GM12801 (cell line): ENCODE results near the gene ENTPD8.

Experiments used
- TF ChIP-seq, protein P1 (sequence below): IDR thresholded peaks from one replicate; pipeline ENCODE4 v1.5.1; 2011; ENCODE audit warnings: control low read depth; ENCODE audit not compliant: insufficient read length; ENCODE audit errors: extremely low read depth

Gene ENTPD8

DNA sequence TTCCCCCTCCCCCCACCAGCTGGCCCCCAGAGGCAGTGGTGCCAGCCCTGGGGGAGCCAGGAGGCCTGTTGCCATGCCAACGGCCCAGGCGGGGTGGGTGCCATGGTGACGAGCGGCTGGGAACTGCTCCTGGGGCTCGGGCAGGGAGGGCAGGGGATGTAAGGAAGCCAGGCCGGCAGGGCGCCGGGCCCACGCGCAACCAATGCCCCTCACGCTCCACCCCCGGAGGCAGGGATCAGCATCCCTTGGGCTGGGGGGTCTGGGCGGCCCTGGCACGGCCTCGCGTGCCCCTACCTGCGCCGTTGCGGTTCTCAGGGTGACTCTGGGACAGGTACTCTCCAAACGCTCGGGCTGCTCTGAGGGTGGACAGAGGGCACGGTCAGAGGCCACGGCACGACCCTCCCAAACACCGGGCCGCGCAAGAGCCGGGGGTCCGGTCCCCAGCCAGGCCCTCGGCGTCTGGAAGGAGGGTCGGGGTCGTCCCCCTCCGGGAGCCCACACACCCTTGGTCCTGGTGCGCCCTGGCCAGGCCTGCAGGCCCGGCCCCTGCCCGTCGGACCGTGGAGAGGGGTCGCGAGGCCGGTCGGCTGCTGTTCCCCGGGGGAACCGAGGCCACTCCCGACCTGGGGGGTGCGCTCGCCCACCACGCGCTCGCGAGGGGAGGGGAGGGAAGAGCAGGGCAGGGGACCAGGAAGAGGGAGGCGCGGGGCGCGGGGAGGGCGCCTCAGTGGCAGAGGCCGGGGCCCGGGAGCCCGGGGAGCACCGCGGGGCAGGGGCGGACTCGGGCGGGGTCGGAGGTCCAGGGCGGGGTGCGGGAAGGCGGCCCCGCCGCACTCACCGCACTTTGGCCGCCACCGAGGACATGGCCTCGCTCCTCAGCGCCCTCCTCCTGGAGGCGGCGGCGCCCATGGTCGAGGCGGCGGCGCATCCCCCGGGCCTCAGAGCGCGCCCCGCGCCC is 17.3 kb upstream of the ENTPD8 start:
- TF ChIP-seq, protein P1, sequence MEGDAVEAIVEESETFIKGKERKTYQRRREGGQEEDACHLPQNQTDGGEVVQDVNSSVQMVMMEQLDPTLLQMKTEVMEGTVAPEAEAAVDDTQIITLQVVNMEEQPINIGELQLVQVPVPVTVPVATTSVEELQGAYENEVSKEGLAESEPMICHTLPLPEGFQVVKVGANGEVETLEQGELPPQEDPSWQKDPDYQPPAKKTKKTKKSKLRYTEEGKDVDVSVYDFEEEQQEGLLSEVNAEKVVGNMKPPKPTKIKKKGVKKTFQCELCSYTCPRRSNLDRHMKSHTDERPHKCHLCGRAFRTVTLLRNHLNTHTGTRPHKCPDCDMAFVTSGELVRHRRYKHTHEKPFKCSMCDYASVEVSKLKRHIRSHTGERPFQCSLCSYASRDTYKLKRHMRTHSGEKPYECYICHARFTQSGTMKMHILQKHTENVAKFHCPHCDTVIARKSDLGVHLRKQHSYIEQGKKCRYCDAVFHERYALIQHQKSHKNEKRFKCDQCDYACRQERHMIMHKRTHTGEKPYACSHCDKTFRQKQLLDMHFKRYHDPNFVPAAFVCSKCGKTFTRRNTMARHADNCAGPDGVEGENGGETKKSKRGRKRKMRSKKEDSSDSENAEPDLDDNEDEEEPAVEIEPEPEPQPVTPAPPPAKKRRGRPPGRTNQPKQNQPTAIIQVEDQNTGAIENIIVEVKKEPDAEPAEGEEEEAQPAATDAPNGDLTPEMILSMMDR, result no peak

DNA sequence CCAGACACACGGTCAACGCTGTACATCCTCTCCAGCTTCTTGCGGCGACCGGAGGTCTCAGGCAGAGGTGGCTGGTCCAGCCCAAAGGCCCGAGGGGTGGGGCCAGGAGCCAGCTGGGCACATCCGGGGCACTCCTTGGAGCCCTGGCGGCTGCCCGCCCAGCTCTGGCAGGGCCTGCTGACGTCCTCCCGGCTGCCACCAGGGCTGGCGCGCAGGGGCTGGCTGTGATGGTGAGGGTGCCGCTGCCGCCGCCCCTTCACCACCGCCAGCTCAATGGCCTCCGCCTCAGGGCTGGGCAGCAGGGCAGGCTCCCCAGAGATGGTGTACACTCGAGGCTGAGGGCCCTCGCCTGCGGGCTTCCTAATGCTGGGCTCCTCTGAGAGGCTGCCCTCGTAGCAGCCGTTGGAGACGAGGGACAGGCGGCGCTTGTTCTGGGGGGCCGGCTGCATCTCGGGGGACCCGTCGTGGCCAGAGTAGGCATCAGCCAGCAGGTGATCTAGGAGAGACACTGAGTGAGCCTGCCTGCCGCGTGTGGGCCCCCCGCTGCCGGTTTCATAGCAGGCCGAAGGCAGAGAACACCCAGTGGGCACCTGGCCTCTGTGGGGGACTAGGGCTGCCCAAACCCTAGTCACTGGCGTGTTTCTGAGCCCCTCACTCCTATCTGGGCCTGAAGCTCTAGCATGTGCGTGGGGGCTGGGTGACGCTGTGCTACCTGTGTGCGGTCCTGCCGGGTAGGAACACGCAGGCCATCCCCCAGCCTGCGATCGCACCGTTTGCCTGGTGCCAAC is 16.4 kb upstream of the ENTPD8 start:
- TF ChIP-seq, protein P1, result no peak

GRCh38 chr9:137456864-137457405 is 15.8 kb upstream of the ENTPD8 start:
- TF ChIP-seq, protein P1, result no peak

DNA sequence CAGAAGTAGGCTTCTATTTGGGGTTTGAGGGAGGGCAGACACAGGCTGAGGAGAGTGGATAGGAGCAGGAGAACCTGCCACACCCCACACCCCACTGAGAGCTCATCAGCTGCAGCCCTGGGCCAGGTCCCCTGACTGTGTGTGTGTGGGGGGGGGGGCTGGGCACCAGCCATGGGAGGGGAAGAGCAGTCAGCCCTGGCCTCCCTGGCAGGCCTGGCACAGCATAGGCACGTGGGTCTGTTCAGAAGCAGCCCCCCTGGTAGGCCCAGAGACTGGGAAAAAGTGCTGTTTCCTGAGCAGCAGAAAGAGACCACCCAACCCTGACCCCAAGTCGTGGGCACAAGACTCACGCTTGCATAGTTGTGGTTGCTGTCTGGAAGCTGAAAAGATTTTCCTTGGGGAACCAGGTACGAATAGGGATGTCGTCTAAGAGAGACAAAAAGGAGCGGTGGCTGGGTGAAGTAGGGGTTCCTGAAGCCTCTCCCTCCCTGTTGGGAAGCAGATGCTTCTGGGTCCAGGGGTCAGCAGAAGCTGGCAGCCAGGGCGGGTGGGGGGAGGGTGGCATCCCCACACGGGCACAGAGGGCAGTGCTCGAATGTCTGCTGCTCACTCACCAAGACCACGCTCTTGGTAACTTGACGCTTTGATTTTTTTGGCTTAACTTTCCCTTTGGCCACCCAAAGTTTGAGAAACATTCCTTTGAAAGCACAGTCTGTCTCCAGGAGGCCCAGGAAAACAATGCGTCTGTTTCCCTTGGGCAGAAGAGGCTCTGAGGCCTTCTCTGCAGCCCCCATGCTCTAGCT is 15.1 kb upstream of the ENTPD8 start:
- TF ChIP-seq, protein P1, result no peak

DNA sequence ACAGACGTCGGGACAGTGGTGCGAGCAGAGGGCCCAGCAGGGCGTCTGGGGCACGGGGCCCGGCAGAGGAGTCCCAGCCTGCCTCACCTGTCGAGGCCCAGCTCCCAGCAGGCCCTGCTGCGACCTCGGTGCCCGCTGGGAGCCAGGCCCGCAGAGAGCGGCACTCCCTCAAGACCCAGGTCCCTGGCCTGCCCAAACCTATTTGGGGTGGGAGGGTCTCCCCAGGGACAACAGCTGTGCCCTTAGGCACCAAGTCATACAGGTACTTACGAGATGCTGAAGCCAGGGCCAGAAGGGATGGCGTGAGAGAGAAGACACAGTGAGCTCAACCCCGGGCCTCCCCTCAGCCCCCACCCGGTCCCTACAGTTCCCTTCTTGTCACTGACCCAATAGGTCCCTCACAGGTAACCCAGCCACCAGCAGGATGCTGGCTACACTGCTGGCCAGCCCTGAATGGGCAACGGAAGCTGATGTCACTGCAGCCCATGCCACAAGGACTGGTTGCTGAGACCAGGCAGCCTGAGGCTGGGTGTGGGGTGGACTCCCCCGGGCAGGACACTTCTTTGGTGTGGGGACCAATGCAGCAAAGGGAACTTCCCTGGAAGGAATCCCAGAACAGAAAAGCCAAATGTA is 14.3 kb upstream of the ENTPD8 start:
- TF ChIP-seq, protein P1, result no peak

DNA sequence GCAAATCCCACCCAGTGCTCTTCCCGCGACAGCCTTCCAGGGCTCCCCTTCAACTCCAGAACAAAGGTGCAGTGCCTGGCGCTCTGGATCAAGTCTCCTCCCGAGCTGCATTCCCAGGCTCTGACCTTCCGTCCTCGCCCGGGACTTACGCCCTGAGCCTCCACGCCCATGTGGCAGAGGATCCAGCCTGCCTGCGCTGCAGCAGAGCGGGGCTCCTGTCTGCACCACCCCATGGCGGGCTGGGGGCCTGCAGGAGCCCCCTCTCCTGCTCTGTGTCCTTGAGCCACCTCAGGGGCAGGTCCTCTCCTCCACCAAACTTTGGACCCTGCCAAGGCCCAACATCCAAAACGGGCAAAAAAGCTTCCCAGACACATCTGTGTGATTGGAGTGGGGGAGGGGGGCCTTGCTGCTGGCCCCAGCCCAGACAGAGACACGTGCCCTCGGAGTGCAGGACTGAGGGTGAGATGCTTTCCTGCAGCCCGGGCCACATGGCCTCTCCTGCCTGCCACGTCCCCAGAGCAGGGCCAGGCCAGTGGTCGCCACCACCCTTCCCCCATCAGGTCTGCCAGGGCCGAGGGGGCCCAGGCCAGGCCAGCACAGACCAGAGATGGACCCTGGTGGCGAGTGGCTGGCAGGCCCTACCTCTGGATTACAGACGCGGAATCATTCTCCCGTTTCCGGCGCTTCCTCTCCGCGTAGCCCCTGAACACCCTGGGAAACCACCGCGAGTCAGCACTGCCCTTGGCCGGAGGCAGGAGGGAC is 13.6 kb upstream of the ENTPD8 start:
- TF ChIP-seq, protein P1, result no peak
